AG20443 (cell line): ENCODE measurements around the gene METAP1.
"Not testable (repeated sequence)": the region's sequence is repeated elsewhere in the genome, so short reads cannot be mapped to it uniquely, and the experiment has no call there.

Experiments used
- DNase-seq: peaks from one replicate; pipeline ENCODE4 v3.0.0; 2012; ENCODE audit warnings: low spot score, mixed read lengths

The METAP1 gene

DNA sequence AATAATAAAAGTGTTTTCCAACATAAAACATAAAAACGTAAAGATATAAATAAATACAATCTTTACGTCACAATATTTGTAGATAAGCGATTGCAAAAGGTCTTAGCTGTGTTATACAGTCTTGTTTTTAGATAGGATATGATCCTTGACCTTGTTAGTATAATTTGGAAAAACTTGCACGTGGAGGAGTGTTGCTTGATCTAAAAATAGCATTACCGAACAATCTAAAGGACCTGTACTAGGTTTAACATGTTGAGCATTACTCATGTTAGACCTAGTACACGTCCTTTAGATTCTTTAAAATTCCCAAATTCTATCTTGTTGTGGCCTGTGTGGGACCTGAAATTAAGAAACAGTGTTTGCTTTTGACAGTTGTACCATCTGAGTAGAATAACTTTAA is 1.6 kb downstream of the METAP1 start:
- DNase-seq: no peak

DNA sequence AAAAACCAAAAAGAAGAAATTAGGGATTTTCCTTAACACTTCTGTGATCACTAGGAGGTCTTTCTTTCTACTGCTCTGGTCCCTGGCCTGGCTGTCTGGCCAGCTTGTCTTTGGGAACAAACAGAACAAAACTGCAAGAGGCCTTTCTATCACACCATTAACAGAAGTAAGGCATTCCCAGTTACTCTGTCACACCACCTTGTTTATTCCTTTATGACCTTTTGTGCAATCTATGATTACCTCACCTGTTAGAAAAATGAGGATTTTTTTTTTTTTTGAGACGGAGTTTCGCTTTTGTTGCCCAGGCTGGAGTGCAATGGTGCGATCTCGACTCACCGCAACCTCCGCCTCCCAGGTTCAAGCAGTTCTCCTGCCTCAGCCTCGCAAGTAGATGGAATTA is 3.0 kb downstream of the METAP1 start:
- no peak for DNase-seq

DNA sequence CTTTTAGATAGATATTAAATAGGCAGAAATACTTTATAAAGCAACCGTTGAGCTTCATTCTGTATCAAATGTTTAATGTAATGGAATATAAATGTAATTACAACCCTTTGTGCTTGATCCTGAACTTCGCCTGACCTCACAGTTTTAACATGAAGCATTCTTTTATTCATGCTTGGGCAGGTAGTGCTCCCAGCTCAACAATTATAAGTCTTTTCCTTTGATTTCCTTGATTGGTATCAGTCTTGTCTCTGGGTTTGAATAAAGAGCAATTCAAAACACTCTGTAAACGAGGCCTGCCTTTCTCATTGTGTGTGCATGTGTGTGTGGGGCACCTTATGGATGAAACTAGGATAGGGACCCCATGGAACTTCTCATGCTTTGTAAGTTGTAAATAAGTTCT is 6.8 kb downstream of the METAP1 start:
- DNase-seq: no peak

DNA sequence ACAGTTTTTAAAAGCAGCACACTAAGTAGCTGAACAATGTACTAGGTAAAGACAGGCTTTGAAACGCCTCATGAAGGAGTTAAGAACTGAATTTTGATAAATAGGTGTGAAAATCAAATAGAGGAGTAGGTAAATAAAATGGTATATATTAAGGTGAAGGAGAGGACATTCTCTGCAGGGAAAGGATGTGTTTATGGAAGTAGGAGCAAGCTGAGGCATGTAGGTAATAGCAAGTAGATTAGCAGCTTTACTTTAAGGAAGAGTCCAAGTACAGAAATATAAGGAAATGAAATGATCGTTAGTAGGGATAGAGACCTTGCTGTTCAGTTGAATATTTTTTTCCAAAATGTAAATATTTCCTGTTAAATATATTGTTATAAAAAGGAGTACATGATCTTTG is 12.5 kb downstream of the METAP1 start:
- no peak for DNase-seq

DNA sequence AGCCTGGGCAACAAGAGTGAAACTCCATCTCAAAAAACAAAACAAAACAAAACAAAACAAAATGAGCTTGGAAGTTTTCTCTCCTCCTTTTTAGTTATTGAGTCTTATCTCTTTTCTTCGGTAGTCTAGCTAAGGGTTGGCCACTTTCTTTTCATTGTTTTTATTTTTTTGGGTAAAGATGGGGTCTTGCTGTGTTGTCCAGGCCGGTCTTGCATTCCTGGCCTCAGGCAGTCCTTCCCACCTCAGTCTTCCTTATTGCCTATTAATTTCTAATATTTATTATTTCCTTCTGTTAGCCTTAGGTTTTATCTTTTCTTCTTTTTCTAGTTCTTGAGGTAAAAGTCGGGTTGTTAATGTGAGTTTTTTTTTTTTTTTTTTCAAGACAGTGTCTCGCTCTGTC is 16.4 kb downstream of the METAP1 start:
- DNase-seq: no peak

DNA sequence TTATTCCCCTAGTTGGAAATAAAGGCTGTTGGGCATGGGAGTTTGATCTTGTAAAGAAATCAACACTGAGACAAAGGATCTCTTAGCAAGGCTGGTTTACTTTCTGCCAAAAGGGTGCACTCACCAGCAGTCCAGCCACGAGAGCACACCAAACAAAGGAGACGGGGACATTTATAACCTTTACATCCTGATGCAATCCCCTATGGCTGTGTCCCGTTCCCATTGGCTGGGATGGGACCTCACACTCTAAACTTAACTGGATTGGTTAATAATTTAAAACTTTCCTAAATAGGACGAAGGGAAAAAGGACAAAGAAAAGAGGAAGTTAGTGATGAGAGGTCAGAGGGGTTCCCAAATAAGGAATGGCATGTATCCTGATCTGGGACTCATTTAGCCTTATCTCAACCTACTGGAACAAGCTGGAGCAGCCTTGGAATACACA is 17.9 kb downstream of the METAP1 start:
- DNase-seq: no peak

DNA sequence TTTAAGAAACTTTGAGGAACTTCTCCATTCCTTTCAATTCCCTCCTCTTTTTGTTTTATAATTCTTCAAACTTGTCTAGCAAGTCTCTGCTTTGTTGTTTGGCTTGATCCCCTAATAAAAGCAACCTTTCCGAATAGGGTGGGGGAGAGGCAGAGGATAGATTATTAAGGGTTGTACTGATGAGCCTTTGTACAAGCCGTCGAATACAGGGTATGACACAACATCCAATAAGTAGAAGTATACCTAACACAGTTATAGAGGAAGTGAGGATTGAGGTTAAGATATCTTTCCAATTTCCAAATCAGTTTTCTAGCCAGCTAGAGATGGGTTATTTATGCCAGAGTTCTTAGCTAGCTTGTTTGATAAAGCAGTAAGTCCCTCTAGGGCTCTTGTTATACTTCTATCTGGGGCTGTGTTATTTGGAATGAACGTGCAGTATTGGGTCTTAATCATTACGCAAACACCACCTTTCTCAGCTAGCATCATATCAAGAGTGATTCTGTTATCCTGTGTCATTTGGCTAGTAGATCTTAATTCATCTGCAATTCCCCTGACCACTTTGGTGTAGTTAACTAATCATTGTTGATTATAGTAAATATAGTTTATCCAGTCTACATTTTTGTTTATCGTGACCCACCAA is 18.5 kb downstream of the METAP1 start:
- no peak for DNase-seq

DNA sequence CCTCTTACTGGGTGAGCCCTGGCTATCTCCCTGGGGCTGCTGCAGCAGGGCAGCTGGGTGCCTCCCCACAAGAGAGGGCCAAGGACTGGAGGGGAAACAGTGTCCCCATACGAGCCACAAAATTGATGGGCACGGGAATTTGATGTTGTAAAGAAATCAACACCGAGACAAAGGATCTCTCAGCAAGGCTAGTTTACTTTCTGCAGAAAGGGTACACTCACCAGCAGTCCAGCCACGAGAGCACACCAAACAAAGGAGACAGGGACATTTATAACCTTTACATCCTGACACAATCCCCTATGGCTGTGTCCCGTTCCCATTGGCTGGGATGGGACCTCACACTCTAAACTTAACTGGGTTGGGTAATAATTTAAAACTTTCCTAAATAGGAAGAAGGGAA is 25.9 kb downstream of the METAP1 start:
- no peak for DNase-seq

DNA sequence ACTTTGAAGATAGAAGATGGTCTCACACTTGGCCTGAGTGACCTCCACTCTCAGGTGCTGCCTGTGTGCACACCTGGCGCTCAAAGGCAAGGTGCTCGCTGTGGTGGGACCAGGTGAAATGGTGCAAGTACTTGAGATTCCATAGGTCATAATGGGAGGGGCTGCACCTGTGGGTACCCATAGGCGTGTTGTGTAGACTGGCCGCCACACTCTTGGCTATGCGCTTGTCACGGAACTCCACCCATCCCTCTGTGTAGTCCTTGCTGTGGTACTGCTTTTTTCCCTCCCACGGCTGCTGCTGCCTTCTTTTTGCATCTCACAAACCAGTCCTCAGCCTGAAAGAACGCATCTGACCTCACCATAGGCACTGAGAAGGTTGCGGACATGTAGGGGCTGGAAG is 27.0 kb downstream of the METAP1 start:
- DNase-seq: no peak

DNA sequence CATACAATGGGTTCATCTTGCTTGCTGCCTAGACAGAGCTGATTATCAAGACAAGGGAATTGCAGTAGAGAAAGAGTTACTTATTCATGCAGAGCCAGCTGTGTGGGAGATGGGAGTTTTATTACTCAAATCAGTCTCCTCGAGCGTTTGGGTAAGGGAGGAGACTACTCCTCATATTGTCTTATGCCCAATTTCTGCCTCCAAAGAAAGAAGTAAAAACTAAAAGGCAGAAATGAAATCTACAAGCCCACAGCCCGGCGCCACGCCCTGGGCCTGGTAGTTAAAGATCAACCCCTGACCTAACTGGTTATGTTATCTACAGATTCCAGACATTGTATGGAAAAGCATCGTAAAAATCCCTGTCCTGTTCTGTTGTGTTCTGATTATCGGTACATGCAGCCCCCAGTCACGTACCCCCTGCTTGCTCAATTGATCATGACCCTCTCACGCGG is 28.3 kb downstream of the METAP1 start:
- DNase-seq: not testable (repeated sequence)

DNA sequence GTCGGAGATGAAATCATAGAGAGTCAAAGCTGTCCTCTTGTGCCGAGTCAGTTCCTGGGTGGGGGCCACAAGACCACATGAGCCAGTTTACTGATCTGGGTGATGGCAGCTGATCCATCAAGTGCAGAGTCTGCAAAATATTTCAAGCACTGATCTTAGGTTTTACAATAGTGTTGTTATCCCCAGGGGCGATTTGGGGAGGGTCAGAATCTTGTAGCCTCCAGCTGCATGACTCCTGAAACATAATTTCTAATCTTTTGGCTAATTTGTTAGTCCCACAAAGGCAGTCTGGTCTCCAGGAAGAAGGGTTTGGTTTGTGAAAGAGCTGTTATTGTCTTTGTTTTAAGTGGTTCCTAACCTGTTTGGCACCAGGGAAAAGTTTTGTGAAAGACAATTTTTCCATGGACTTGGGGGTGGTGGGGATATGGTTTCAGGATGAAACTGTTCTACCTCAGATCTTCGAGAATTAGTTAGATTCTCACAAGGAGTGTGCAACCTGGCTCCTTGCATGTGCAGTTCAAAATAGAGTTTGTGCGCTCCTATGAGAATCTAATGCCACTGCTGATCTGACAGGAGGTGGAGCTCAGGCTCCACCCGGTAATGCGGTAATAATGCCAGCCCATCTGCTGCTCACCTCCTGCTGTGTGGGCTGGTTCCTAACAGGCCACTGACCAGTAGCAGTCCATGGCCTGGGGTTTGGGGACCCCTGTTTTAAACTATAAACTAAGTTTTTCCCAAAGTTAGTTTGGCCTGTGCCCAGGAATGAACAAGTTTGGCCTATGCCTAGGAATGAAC is 29.2 kb downstream of the METAP1 start:
- DNase-seq: no peak

DNA sequence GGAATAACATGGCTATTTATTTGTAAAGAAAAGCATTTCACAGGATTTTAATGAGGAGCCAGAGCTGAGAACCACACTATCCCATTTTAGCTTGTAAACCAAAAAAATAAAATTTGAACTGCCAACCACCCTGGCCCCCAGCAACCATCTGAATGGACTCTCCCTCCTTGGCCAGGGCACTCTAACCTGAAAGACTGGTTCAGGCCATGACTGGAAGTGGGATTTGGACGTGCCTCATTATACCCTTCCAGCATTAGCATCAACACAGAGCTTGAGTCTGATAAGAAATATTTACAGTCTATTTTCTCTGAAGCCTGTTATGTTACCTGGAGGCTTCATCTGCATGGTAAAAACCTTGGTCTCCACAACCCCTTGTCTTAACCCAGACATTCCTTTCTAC is 30.0 kb downstream of the METAP1 start:
- DNase-seq: no peak

DNA sequence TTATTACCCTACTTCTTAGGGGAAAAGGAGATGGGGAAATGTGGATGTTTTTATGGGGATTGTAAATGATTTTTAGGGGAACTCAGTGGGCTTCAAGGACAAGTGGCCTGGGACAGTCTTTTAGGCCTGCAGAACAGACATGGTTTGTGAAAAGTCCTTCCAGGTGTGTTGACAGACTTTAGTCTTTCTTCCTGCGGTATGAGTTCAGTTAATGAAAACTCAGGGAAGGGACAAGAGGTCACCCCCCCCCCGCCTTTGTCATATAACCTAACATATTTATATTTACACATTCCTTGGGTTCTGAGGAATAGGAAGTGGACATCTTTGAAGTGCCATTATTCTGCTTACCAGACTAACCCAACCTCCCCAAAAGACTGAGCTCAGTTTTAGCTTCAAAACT is 31.8 kb downstream of the METAP1 start:
- no peak for DNase-seq

DNA sequence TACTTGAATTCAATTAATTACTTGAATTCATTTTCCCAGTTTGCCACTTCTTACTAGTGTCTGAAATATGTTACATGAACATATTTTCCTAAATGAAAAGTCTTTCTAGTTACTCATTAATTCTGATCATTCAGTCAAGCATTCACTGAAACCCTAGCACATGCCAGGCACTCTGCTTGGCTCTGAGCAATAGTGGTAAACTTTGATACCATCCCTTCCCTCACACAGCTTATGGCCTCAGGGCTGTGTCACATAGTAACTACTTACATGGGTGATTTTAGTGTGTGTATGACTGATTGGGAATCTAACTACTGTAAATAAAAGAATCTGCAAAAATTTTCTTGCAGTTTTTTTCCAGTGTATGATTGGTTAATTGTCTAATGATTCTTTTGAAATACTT is 32.7 kb downstream of the METAP1 start:
- DNase-seq: peak; percentile 13

DNA sequence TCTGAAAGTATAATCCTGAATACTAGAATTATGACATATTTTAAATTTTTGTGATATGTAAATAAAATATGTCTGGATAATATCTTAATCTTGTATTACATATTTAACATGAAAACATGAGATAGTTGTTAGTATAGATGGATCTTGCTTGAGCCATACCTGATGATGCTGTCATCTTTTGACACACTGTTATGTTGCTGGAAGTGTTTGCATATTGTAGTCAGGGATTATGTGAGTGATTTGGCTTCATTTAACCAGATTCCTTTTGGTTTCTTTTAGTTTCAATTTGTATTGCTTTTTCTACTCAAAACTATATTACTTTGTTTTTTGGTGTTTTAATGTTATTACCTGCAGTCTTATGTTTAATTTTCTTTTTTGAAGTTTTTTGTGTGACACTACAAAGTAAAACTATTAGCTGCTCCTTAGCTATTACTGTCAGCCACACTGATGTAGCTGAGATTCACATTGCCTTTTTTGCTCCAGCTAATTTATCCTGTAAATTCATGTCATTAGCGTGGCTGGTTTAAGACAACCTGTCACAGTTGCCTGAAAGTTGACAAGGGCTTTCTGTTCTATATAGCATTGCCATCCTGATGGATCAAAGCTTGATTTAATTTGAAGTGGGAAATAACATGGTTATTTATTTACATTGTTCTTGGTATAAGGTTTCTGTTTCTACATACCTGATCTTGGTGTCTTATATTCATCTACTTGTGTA is 33.7 kb downstream of the METAP1 start:
- no peak for DNase-seq

DNA sequence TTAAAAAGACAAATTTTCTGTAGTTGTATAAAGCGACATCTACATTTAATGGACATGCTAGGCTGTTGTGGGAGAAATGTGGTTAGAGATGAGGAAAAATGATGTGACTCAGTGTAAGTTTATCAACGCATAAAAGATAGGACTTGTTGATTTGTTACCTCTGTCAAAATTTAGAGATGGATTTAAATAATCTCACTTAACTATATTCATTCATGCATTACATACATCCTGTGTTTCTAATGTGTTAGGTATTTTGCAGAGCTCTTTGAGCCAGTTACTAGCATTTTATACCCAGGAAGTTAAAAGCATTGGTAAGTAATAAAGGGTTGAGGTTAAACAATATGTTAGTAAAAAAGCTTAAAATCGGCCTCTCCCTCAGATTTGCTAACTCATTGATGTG is 34.3 kb downstream of the METAP1 start:
- no peak for DNase-seq

DNA sequence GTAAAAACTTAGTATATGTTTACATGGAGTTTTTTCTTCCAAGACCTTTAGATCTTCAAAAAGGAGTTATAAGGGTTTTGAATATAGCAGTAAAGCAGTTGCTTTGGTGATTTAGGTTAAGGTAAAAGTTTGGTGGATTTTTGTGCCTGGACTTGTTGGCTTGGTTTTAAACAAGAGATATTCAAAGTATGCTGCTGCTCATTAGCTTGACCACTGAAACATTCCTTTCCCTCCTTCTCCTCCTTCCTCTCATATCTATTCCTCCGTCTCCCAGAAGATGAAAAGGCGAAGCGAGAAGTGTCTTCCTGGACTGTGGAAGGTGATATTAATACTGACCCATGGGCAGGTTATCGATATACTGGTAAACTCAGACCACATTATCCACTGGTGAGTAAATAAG is 38.4 kb downstream of the METAP1 start:
- peak; percentile 17 for DNase-seq

DNA sequence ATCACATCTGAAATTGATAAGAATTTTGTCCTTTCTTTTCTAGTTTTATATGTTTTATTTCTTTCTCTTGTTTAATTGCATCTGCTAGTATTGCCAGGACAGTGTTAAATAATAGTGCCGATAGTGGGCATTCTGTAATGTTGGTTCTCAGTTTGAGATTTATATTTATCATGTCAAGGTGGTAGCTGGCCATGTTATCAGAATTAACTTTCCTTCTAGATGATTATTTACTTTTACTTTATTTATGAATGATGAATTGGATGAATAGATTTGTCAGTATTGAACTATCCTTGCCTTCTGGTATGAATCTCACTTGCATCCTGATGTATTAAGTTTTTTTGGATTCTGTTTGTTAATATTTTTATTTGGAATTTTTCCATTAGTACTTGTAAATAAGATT is 42.7 kb downstream of the METAP1 start:
- no peak for DNase-seq

DNA sequence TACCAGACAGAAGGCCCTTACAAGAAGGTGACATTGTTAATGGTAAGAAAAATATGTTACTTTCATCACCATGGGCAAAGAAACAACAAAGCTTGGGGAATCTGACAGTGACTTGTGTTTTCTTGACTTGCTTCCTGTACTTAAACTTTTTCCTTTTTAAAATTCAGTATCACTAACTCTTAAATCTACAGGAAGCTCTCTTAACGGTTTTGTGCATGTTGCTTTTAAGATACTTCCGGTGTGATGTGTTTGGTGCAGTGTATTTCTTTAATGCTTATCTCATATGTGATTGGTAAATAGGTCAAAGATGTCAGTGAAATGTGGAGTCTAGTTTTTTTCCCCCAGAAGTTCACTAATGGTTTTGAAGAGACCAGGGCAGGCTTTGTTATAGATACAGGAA is 47.8 kb downstream of the METAP1 start:
- DNase-seq: no peak

DNA sequence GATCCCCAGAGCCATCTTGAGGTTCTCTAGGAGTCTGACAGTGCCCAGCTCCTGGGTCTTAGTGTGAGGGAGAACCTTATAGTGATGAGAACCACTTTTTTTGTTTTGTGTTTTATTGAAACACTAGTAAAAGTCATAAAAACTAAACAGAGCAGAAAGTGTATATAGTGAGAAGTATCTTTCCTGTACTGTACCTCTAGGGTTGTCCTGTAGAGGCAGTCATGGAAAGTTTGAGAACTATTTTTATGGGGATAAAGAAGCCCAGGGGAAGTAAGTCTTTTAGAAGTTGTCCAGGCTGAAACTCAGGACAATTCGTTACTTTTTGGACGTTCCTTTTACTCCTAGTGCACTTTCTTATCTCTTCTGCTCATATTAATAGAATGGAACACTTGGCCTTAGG is 52.2 kb downstream of the METAP1 start:
- no peak for DNase-seq

DNA sequence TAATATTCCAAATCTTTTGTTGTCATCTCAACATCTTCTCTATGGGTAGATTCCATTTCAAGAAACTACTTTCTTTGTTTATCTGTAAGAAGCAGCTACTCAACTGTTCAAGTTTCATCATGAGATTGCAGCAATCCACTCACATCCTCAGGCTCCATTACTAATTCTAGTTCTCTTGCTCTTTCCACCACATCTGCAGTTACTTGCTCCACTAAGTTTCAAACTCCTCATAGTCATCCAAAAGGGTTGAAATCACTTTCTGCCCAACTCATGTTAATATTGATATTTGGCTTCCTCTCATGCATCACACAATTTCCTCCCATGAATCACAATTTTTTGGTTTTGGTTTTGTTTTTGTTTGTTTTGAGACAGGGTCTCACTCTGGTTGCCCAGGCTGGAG is 57.4 kb downstream of the METAP1 start:
- no peak for DNase-seq

DNA sequence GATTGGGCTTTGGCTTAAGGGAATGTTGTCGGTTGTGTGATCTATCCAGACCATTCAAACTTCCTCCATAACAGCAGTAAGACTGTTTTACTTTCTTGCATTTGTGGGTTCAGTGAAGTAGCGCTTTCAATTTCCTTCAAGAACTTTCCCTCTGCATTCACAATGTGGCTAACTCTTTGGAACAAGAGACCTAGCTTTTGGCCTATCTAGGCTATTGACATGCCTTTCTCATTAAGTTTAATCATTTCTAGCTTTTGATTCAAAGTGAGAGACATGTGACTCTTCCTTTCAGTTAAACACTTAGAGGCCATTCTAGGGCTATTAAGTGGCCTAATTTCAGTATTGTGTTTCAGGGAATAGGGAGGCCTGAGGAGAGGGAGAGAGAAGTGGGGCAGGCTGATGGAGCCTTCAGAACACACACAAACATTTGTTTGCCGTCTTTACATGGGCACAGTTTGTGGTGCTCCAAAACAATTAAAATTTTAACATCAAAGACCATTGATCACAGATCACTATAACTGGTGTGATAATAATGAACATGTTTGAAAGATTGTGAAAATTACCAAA is 59.0 kb downstream of the METAP1 start:
- DNase-seq: no peak

DNA sequence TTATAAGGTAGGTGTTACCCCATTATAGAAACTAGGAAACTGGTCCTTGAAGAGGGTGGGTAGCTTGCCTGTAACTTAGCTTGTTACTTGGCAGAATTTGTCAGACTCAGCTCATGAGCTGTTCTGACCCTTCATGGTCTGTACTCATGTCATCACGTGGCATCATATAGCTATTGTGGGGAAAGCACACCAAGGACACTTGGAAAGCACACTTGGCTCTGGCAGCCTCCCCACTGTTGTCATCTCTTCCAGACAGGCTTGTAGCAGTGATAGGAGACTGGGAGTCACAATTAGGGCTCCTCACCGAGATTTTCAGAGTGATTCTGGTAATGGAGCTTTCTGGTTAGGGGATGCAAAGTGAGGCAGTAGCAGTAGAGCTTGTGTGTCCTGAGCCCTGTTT is 62.7 kb downstream of the METAP1 start:
- no peak for DNase-seq
